H4 (cell line): ENCODE data around the gene OLIG1. TPM values are rescaled to one million over a fixed set of nuclear protein-coding genes. Genes with fewer than 3 reads are reported as not detected.

Source experiments
- DNase-seq: peaks from one replicate; pipeline ENCODE4 v3.0.0-alpha.2; 2015; ENCODE audit warnings: low spot score
- total RNA-seq: library from RNA; depleted of rRNA; stranded (reverse); fragments of >200 nt; shearing (Covaris generic); gene quantifications from 2 replicates; pipeline ENCODE4 v1.2.3, GENCODE V29; 2014; rRNA removed

The OLIG1 gene
- total RNA-seq, 1 experiment from 2014 or later, result not detected

GRCh38 chr21:33099131-33099530, 29.2 kb downstream of the OLIG1 start:
- DNase-seq, result no peak

DNA sequence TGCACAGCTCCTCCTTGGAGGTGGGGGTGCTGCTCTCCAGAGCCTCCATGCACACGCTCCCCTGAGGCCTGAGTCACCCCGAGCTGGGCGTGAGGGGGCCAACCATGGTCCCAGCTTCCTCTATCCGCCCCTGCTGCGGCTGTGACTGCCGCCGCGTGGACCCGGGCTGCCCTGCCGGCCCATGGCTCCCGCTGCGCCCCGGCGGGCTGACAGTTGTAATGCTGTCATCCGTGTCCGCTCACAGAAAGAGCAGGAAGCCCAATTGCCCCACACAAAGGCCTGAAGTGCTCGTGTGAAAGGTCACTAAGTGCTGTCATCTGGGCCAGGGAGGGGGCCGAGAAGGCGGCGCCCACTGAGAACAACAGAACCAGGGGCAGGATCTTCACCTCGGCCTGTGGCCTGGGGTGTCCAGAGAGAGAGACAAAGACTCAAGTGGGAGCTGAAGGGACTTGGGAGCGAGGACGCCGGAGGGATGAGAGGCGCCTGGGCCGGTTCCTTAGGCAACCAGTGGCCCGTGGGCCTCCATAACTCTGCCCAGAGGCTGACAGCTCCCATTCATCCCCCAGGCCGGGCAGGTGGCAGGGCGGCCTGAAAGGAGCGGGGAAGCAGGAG, 31.5 kb downstream of the OLIG1 start:
- no peak for DNase-seq

GRCh38 chr21:33105088-33105487, 35.1 kb downstream of the OLIG1 start:
- DNase-seq, result no peak

- no peak for DNase-seq
Measured at GRCh38 chr21:33108228-33108627, 38.3 kb downstream of the OLIG1 start.

GRCh38 chr21:33109574-33110339, 39.8 kb downstream of the OLIG1 start:
- no peak for DNase-seq

DNA sequence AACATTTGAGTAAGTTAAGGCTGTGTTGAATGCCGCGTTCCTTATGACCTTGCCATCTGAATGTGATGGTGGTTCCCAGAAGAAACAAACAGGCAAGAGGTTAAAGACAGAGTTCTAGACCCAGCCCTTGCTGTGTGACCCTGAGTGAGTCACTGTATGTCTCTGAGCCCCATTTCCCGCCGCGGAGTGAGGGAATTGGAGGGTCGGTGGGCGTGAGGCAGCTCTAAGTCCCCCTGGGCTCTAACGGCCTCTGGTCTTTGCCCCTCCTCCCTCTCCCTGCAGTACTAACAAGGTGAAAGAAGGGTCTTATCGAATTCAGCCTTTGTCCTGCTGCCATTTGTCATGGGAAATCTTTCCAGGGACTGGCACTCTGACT, 40.4 kb downstream of the OLIG1 start:
- DNase-seq, result no peak

DNA sequence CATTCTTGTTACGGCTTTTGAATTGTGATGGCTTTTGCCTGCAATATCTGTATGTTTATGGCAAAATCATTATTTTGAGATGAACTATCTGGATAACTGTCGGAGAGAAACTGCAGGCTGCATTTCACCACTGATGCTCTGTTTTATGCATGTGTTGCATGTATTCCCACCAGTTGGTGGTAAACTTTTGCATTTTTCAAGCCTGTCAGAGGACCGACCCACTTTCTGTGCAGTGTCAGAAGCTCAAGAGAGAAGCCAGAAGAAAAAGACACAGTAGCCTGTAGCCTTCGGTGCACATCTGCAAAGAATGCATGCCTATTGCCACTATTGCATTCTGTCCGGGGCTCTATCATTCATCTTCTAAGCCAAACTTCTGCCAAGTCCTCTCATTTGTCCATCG, 41.6 kb downstream of the OLIG1 start:
- DNase-seq, result no peak

DNA sequence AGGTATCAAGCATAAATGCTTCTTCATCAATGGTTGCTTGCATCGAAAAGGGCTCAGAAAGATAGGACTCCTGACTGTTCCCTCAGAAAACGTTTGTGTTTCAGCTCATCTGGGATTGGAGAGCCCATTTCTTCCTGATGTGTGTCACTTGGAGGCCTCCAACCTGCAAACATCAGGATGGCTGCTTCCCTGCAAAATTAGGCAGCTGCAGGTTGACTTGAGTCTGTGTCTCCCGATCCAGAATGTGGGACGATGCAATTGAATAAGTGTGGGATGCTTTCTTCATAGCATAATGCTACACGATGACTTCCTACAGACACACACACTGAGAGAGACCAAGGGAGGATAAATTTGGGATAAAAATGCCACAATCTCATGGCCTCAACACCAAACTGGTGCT, 42.2 kb downstream of the OLIG1 start:
- no peak for DNase-seq

DNA sequence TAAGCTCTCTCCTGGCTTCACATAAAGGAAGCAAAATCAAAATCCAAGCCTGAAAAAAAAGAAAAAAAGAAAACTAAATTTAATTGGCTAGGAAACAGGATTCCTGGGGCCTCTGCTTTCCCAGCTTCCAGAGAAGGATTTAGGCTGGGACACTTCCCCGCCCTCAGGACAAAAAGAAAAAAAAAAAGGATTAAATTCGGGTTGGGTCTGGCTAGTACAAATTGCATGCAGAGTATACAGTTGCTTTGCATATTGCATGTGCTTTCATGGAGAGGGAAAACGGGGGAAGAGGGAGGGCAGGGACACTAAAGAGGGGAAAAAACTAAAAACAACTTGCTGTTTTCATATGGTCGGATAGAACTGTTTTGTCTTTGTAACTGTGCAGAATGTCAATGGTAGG, 42.7 kb downstream of the OLIG1 start:
- DNase-seq, result no peak

GRCh38 chr21:33113131-33113530, 43.2 kb downstream of the OLIG1 start:
- DNase-seq, result no peak

DNA sequence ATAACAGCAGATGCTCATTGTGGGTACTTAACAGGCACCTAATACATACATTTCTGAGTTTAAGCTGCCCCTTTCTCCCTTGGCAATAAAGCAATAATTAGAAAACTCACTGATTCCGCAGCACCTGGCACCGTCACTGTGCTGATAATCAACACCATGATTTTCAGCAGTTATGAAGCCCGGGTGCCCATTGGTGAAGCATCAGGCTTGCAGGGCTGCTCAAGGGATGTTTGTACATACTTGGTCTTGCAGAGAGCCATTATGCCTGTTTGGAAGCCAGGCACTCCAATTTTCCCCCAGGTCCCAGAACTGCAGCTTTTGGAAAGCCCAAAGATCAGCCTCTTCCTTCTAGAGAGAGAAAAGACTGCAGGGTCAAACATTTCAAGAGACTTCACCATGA, 44.3 kb downstream of the OLIG1 start:
- no peak for DNase-seq

- no peak for DNase-seq
Measured at GRCh38 chr21:33115631-33116510, 45.9 kb downstream of the OLIG1 start.

DNA sequence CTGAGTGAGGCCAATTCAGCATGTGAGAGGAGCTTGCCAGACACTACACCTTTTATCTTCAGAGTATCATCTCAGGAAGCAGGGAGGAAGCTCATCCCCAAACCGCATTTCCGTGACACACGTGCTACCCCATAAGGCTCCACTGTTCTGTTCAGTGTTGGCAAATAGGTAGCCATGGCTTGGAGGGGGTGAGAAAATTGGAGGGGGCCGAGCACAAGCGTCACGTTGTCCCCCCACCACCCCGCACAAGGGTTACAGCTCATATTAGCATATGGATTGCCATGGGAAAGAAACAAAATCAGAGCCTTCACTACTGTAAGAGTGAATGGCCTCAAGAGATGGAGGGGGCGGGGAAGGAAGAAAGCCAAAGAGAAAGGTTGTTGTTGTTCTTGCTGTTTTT, 46.7 kb downstream of the OLIG1 start:
- no peak for DNase-seq

DNA sequence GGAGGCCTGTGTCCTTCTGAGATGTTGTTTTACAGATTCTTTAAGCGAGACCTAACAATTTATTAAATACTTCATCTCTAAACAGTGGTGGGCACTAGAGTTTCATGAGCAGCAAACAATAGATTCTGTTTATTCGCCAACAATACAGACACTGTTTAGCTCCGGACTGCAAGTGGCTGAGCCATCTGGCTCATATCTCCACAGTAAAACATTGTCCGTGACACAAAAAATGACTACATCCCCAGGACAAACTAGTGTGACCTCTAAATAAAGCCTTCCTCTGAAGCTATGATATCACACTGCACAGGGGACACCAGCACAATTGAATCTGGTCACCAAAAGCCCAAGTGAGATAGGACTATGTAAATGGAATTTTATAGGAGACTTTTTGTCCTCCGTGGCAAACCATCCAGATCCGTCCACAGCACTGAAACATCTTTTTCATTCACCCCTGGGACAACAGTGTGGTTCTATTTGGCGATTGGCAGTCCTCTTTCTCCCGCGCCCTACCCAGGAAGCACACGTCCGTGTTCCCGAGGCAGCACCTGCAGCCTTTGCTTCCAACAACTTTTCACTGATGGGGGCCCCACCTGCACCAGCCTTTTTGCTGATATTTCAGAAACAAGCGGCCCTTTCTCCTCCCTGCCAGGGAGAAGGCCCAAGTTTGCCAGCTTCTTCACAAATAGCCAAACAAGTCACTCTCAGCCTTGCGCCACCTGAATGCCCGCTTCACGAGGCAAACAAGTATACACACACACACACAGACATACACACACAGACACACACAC, 47.4 kb downstream of the OLIG1 start:
- no peak for DNase-seq

Other genes starting within 250 kb of the OLIG1 start
- gene OLIG2, start 44.2 kb upstream of the OLIG1 start, total RNA-seq, result 1.5 and 1.7 TPM in 2 replicates
- 7.9 and 11.5 TPM in 2 replicates for gene IFNAR2, start 159.8 kb downstream of the OLIG1 start, total RNA-seq
- 107 and 111 TPM in 2 replicates for gene IL10RB, start 196.2 kb downstream of the OLIG1 start, total RNA-seq